Fibroblast of pulmonary artery (primary cell): ENCODE data around the gene ZBTB20.

Experiments
- DNase-seq: peaks from one replicate; pipeline ENCODE4 v3.0.0-alpha.2; 2010; ENCODE audit warnings: low read depth
- H3K4me3 ChIP-seq: replicated peaks from 2 replicates; pipeline ENCODE4 v1.5.1; 2011; ENCODE audit warnings: low read depth, mild to moderate bottlenecking, control low read depth, low read length, moderate library complexity
- TF ChIP-seq, protein P1 (sequence below): IDR thresholded peaks from 2 replicates; pipeline ENCODE4 v1.5.1; 2011; ENCODE audit warnings: mild to moderate bottlenecking, control low read depth, low read length, inconsistent platforms; ENCODE audit errors: missing control alignments

ZBTB20 gene

DNA sequence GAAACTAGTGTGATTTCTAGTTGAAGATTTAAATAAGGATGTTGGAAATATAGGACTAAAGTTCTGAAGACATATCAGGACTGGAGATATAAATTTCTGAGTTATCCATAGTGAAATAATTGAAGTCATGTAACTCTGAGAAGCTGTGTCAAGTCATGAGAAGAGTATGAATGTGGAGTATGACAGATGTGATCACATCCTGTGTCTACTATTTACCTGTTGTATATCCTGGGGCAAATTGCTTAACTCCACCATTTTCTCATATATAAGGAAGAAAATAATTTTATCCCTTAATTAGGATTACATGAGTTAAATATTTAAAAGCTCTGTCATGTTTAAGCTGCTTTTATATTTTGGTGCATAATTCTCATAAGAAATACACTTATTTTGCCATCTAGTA is 350.3 kb downstream of the ZBTB20 start:
- TF ChIP-seq, protein P1, sequence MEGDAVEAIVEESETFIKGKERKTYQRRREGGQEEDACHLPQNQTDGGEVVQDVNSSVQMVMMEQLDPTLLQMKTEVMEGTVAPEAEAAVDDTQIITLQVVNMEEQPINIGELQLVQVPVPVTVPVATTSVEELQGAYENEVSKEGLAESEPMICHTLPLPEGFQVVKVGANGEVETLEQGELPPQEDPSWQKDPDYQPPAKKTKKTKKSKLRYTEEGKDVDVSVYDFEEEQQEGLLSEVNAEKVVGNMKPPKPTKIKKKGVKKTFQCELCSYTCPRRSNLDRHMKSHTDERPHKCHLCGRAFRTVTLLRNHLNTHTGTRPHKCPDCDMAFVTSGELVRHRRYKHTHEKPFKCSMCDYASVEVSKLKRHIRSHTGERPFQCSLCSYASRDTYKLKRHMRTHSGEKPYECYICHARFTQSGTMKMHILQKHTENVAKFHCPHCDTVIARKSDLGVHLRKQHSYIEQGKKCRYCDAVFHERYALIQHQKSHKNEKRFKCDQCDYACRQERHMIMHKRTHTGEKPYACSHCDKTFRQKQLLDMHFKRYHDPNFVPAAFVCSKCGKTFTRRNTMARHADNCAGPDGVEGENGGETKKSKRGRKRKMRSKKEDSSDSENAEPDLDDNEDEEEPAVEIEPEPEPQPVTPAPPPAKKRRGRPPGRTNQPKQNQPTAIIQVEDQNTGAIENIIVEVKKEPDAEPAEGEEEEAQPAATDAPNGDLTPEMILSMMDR: no peak
- H3K4me3 ChIP-seq: no peak overlapping the region
- DNase-seq: no peak

DNA sequence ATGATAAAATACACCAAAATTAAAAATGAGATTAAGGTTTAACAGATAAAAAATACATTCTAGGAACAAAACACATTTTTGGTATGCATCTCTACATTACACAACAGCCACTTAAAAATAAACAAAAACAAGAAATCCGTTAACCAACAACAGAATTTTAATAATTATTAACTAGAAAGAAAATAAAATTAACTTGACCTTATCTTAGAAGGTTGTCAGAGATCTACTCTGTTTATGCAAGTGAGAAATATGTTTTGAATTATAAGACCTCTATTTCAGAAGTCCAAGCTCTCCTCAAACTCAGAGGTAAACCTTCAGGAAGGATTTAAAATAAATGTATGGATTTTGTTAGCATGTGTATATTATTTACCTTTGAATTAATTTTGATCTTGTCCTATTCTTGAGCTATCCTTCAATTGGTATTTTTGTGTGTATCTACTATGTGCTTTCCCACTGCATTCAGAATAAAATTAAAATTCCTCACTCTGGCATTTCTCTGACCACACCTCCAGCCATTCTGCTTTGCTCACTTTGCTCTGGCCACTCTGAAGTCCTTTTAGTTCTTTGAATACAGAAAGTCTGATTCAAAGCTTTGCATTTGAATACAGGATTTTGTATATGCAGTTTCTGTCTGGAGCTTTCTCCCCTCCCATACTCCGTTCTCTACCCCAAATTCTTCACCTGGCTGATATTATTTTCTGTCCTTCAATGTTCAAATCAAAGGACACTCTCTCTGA is 352.0 kb downstream of the ZBTB20 start:
- no peak for DNase-seq
- no peak overlapping the region for H3K4me3 ChIP-seq
- TF ChIP-seq, protein P1: no peak

- H3K4me3 ChIP-seq: no peak overlapping the region
- no peak for DNase-seq
- TF ChIP-seq, protein P1: no peak
Observed at GRCh38 chr3:114792159-114792918, 354.7 kb downstream of the ZBTB20 start.

GRCh38 chr3:114790752-114791151 is 356.3 kb downstream of the ZBTB20 start:
- DNase-seq: no peak
- TF ChIP-seq, protein P1: no peak
- no peak overlapping the region for H3K4me3 ChIP-seq

- no peak overlapping the region for H3K4me3 ChIP-seq
Observed at GRCh38 chr3:114789803-114790202, 357.3 kb downstream of the ZBTB20 start.

DNA sequence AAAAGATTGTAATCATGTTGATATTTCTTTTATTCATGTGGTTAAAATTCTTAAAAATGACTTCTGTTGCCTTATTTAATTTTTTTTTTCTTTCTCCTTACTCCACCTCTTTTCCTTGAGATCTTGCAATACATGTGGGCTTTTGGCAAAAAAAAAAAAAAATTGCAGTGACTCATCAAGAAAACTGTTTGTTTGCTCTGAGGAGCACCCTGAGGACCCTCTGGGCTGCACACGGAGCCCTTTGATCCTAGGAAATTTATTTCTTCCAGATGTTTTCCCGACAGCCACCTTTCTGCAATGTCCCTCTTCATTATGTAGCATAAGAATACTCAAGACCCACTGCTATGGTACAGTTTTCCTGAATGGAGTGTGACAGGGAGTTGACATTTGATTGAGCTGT is 371.7 kb downstream of the ZBTB20 start:
- TF ChIP-seq, protein P1: no peak
- no peak overlapping the region for H3K4me3 ChIP-seq
- peak; percentile 28 for DNase-seq

More at GRCh38 chr3:114789803-114790202, 357.3 kb downstream of the ZBTB20 start:
- TF ChIP-seq, protein P1: no peak
- DNase-seq: no peak
